ENCODE data around the gene PPP1R12B. TPM values are rescaled to one million over a fixed set of nuclear protein-coding genes. Genes with fewer than 3 reads are reported as not detected.
A peak's percentile ranks its signal among the peaks of the same experiment; 100 is the strongest.
"Not testable (repeated sequence)": the region's sequence is repeated elsewhere in the genome, so short reads cannot be mapped to it uniquely, and the experiment has no call there.

The PPP1R12B gene
- total RNA-seq, 4 donors from 2014 or later = 20.6 to 120 (median 36.9) TPM

- 52 to 61% methylated on average over 3 of the region's 3 CpGs for WGBS, 2 donors
- no peak for DNase-seq
- Histone ChIP-seq H3K27me3 (no peaks in the 10 kb centered on the region), H3K9me3 (no peaks in the 10 kb centered on the region), H3K27ac (peak overlapping the region in 3 of 4 donors; percentile 42 to 66 (median 61)), H3K36me3 (no peaks in the 10 kb centered on the region), H3K4me1 (peaks cover 0 to 38% (median 4%) of the 10 kb centered on the region in 3 donors), H3K4me3 (no peak overlapping the region)
- TF ChIP-seq POLR2A (IDR thresholded peaks at IDR 0.05) (no peak), CTCF (IDR thresholded peaks at IDR 0.05) (no peak)
- intact Hi-C loops (cut with DNase I) = no loop called here
Measured at GRCh38 chr1:202553560-202554038, 205.1 kb downstream of the PPP1R12B start.

DNA sequence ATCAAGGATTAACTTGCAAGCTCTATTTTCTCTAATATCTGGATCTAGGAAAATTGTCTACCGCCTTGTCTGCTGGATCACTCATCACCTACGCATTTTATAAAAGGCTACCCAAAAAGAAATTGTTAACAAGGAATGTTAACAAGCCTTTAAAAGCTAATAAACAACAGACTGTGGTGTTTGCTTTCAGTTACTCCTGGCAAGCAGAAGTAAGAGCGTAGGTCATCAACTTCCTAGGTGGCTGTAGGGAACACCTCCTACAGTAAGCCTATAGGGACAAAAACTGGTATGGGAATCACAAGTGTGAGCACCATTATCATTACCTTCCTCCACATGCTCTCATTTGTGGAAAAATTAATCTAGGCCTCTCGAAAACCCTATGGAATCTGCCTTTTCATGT, 206.1 kb downstream of the PPP1R12B start:
- H3K27me3 ChIP-seq; intact Hi-C loops (cut with DNase I); H3K9me3 ChIP-seq; DNase-seq; H3K4me3 ChIP-seq; H3K36me3 ChIP-seq: not testable (repeated sequence)
- peak overlapping the region in 2 of 4 donors; percentile 17 to 42 for H3K27ac ChIP-seq
- WGBS, 2 donors = 83 to 84% methylated on average over 4 of the region's 4 CpGs
- H3K4me1 ChIP-seq = peaks cover 0 to 38% (median 4%) of the 10 kb centered on the region in 3 donors

- Histone ChIP-seq H3K27ac (peak overlapping the region in 2 of 4 donors; percentile 18 to 34), H3K4me1 (peaks cover 0 to 38% (median 4%) of the 10 kb centered on the region in 3 donors)
- WGBS, 2 donors = 84 to 87% methylated on average over 4 of the region's 4 CpGs
- H3K36me3 ChIP-seq; H3K27me3 ChIP-seq; DNase-seq; H3K9me3 ChIP-seq; intact Hi-C loops (cut with DNase I); H3K4me3 ChIP-seq: not testable (repeated sequence)
Measured at GRCh38 chr1:202556037-202556436, 207.5 kb downstream of the PPP1R12B start.

DNA sequence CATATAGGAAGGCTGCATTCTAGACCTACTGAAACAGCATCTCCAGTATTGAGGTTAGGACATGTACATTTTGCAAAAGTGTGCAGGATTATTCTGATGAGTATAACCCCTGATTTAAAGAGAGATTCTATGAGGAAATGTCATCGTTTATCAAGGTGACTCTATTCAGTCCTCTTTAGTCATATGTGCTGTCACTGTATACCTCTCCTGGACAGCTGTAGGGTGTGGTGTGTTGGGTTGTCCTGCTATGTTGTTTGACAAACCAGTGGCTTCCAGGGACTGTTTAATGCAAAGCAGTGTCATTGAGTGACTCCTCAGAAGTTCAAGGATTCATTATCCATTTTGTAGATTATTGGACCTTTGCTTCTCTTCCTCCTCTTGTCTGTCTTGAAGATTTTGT, 209.2 kb downstream of the PPP1R12B start:
- Histone ChIP-seq H3K27ac (peak overlapping the region in 1 of 4 donors; percentile 20), H3K4me1 (peaks cover 0 to 41% (median 8%) of the 10 kb centered on the region in 3 donors)
- H3K36me3 ChIP-seq; H3K9me3 ChIP-seq; H3K4me3 ChIP-seq; DNase-seq; intact Hi-C loops (cut with DNase I); H3K27me3 ChIP-seq: not testable (repeated sequence)
- WGBS, 2 donors = 64 to 79% methylated on average over 1 of the region's 1 CpG

- Histone ChIP-seq H3K9me3 (no peaks in the 10 kb centered on the region), H3K36me3 (peaks cover 0 to 35% (median 4%) of the 10 kb centered on the region in 3 donors), H3K4me1 (peaks cover 0 to 55% (median 14%) of the 10 kb centered on the region in 3 donors), H3K27me3 (no peaks in the 10 kb centered on the region), H3K4me3 (no peak overlapping the region), H3K27ac (peak overlapping the region in 1 of 4 donors; percentile 27)
- no peak for DNase-seq
- 70 to 90% methylated on average over 1 of the region's 1 CpG for WGBS, 2 donors
- TF ChIP-seq CTCF (IDR thresholded peaks at IDR 0.05) (no peak), POLR2A (IDR thresholded peaks at IDR 0.05) (no peak)
- intact Hi-C loops (cut with DNase I) = no loop called here
Measured at GRCh38 chr1:202561240-202561639, 212.7 kb downstream of the PPP1R12B start.

DNA sequence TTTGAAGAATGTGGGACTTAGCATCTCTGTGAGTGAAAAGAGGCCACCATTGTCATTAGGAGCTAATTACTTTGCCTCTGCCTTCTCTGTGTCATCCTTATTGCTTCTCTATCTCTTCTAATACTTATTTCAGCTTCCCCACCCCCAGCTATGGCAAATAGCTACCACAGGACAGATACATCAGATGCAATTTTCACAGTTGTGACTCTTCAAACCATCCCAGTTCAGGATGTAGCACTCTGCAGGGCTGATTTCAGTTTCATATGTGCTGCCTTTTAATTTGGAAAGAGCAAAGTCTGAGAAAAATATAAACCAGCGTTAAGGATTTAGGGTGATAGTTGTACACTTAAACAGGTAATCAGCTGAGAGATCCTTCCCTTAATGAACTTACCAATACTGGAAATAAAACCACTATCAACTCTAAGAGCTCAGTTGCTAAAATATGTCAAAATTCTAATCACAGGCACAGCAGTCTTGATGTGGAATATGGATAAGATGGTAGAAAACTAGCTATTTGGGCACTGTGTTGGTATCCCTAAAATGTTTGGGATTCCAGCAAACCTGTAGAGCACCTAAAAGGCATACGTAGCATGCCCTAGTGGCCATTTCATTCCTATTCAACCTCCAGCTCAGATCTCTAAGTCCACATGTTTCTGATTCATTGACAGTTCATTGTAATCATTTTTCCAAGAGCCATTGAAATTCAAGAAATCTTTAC, 213.4 kb downstream of the PPP1R12B start:
- Histone ChIP-seq H3K4me3 (no peak overlapping the region), H3K36me3 (peaks cover 0 to 40% (median 4%) of the 10 kb centered on the region in 3 donors), H3K9me3 (no peaks in the 10 kb centered on the region), H3K27ac (peak overlapping the region in 3 of 4 donors; percentile 27 to 71 (median 40)), H3K27me3 (no peaks in the 10 kb centered on the region), H3K4me1 (peaks cover 0 to 61% (median 18%) of the 10 kb centered on the region in 3 donors)
- intact Hi-C loops (cut with DNase I) = no loop called here
- TF ChIP-seq CTCF (IDR thresholded peaks at IDR 0.05) = peak in 1 of 6 experiments; percentile 20
- no peak for TF ChIP-seq POLR2A (IDR thresholded peaks at IDR 0.05)
- no peak for DNase-seq
- WGBS, 2 donors = 83 to 91% methylated on average over 2 of the region's 2 CpGs
